Erythroblast (primary cell): ENCODE results near the gene CACNA2D2.

Experiments
- DNase-seq, 2 experiments: peaks; one replicate each; lab custom pipeline; 2025; lab: John Stamatoyannopoulos, UW
- GATA1 ChIP-seq: IDR thresholded peaks from 2 replicates; pipeline ENCODE4 v1.6.1; 2011; ENCODE audit warnings: low read depth, mild to moderate bottlenecking, control low read depth, low read length, moderate library complexity
- POLR2A ChIP-seq: IDR thresholded peaks from 2 replicates; pipeline ENCODE4 v1.6.1; 2011; ENCODE audit warnings: mild to moderate bottlenecking, low read length

CACNA2D2 gene

DNA sequence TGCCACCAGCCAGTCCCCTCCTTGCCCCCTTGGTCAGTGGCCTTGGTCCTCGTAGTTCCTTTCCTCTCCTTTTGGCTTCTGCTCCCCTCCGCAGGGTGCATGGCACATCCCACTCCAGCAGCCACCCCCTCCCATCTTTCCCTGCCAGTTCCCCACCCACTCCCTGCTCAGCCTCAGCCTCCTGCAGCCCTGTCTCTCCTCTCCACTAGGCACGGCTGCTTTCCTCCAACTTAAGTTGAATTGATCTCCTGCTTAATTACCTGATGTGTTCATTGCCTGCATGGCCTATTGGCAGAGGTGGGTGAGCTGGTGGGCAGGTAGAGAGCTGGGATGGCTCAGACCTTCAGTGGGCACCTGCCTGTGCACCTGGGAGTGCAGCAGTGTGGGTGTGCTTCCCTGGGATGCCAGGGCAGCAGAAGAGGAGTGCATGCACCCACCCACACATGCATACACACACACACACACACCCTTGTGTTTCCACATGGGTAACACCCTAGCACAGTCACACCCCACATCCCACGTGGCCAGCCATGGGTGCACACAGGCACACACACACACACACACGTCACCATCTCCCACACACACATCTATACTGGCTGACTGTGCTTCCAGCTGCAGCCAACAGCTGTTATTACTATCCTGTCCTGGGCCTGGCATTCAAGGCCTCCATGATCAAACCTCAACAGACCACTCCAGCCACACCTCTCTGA, 33.2 kb upstream of the CACNA2D2 start:
- DNase-seq: peak; percentile 22 to 29
- TF ChIP-seq POLR2A (no peak), GATA1 (no peak)

DNA sequence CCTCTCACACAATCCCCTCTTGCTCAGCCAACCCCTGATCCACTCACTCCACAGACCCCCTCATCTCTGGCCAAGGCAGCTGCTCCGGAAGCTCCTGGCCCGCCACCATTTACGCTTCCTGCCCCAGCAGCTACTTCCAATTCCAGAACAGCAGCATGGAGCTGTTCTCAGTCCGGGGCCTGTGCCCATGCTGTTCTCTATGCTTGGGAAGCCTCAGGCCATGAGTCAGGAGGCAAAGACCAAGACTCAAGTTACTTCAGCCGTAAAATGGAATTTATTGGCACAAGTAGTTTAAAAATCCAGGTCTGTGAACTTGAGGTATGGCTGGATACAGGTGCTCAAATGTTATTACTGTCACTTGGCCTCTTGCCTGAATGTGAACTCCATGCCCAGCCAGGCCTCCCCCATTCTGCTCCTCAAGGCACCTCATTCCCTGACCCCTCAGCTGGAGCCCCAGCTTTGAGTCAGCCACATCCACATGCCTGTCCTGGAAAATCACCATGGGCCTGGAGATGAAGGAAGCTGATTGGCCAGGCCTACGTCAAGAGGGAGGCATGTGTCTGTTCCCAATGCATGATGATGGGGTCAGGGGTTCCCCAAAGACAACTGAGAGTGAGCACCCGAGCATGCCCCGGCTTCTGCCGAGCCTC, 31.4 kb upstream of the CACNA2D2 start:
- TF ChIP-seq POLR2A (no peak), GATA1 (no peak)

DNA sequence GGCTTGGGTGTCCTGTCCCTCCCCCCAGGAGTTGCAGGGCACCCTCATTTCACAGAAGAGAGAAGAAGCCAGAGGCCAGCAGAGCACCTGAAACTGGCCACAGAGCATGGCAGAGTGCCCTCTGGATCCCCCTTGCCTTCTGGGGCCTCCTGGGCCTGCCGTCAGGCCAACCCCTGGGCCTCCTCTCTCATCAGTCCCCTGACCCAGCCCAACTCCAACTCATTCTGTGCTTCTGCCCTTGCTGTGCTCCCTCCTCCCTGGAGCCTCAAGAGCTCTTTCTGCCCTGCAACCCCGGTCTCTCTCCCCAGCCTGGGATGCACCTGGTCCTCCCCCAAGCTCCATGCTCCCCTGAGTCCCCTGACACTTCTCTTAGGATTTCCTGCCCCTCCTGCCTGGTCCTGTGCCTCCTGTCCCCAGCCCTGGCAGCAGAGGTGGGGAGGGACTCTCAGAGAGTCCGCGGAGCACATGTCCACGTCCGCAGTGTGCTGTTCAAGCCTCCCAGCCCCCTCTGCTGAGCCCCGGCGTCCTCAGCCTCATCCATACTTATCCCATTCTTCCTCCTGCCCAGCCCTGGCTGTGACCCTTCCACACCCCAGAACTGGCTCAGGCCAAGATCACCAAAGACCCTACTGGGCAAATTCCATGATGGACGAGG, 30.5 kb upstream of the CACNA2D2 start:
- no peak for DNase-seq
- TF ChIP-seq POLR2A: no peak
- TF ChIP-seq GATA1: no peak

More for the DNA sequence above, 31.4 kb upstream of the CACNA2D2 start:
- DNase-seq: no peak

DNA sequence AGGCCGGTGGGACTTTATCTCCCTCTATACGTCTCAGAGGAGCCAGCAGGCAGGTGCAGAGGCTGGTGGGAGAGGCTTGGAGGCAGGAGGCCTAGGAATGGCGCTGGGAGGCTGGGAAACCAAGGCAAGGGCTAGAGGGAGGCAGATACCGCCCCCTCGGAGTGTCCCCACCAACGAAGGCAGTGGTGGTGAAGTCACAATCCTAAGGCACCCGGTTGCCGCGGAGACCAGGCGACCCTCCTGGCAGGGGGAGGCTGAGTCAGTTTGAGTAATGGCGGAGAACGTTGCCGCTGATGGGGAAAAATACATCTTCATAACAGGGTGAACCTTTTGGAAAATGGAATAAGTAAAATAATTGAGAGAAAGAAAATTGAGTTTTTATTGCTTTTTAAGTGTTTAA, 29.9 kb upstream of the CACNA2D2 start:
- DNase-seq: no peak
- TF ChIP-seq GATA1: no peak
- no peak for TF ChIP-seq POLR2A

DNA sequence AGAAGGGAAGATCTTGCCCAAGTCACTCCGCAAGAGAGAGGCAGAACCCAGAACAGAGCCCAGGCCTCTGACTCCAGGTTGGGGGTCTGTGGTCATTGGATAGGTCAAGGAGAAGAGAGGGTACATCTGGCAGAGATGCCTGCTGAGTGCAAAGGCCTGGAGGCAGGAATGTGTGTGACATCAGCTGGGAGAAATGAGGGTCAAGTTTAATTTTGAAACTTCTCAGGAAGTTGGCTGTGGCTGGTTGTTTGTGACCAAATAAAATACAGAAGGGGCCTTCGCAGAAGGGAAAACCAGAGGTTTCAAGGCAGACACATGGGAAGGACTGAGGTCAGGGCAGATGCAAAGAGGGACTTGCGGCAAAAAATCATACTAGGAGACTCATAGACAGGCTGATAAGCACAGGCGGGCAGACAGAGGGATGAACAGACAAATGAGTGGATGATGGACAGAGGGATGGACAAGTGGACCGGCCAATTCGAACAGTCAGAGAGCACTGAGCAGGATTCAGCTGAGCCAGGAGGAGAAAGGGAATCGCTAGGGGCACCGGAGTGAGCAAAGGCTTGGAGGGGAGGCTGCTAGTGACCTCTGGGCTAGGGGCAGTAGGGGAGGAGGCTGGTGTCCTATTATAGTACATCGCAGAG, 28.8 kb upstream of the CACNA2D2 start:
- no peak for DNase-seq
- TF ChIP-seq GATA1 (no peak), POLR2A (no peak)

DNA sequence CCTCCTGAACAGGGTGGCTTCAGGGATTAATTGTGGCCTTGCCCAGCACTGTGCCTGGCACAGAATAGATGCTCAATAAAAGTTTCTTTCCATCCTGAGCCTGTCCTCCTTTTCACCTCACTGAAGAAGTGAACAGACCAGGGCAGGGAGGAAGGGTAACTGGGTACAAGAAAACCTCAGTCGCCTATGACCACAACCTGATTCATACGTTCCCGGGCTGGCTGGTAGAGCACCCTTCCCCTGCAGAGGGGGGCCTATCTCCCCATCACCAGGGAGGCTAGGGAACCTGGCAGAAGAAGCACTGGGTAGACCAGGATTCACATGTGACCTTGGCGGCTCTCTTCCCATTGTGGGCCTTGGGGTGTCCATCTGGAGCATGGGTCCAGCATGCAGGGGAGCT, 27.8 kb upstream of the CACNA2D2 start:
- no peak for TF ChIP-seq GATA1
- DNase-seq: no peak

DNA sequence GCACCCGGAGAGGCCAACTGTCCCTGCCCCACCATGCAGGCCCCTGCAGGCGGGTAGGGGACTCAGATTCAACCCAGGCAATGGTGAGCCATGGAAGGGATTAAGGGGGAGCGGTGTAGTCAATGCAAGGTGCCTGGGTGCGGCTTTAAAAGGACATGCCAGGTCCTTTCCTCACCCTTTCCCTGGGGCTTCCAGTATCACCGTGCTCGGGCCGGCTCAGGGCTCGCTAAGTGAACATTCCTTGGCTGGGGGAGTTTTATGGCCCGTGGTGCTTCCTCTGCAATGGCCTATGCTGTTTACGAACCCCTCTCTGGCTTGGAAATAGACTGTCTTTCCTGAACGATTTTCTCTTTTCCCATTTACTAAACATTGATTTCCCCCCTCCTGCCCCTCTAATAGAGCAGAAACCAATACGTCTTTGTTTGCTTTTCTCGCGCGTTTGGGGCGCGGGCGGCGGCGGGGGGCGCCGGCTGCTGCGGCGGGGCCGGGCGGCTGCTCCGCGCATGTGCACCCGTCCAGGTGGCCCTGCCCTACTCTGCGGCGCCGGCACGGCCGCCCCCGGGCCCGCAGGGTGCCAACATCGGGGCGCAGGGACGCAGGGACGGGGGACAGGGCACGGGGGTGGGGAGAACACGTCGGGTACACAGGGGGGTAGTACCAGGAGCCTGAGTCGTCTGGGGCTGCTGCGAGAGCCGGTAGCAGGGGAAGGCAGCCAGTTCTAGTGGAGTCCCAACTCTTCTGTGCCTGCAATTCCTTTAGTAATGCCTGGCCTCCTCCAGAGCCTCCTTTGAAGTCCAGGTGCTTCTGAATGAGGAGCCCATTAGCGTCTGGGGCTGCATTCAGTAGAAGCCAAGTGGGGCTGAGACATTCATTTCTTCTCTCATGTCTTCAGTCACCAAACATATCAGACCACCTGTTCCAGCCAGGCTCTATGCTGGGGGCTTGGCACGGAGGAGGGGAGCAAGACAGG, 26.9 kb upstream of the CACNA2D2 start:
- TF ChIP-seq POLR2A (no peak), GATA1 (no peak)
- DNase-seq: no peak

DNA sequence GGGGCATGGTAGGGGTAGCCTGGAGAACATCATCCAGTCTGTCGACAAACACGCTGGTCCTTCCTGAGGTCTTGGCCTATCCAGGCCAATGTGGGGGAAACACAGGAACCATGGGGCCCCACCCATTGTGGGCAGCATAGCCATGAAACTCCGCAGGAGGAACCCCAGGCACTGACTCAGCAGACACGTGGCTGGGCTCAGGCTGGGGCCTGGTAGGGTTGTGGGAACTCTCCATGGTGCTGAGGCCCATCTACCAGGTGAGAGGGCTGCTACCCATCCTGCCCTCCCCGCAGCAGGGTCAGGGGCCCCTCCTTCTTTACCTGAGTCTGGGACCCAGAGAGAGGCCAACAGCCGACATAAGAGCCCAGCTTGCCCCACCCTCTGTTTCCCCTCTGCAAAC, 22.6 kb upstream of the CACNA2D2 start:
- no peak for TF ChIP-seq POLR2A
- TF ChIP-seq GATA1: no peak
- DNase-seq: peak; percentile 73 to 87

DNA sequence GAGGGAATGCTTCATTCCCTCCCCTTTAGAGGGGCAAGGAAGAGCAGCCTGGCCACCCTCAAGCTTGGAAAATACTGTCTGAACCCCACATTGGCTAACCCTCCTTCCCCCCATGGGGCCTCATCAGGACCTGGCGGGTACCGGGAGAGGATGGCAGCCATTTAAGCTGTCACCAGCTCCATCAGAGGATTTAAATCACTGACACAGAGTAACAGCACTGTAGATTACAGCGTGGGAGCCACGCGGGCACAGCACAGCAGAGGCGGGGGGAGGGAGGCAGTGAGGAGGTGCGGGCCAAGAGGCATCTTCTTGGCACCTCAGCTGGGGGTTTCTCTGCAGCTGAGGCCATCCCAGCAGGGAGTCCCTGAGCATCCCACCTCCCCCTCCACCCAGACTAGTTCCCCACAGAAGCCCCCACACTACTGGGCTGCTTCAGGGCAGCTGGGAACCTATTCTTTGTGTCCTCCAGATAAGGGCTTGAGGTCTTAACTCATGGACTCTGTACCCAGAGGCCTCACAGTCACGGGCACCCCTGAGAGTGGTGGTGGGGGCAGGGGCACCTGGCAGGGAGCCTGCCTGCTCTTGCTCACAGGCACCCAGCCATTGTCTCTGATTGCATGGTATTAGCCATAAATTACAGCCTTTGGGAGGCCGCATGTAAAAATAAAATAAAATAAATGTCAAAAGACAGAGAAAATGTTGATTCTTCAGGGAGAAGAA, 21.9 kb upstream of the CACNA2D2 start:
- TF ChIP-seq GATA1 (no peak), POLR2A (no peak)
- no peak for DNase-seq

DNA sequence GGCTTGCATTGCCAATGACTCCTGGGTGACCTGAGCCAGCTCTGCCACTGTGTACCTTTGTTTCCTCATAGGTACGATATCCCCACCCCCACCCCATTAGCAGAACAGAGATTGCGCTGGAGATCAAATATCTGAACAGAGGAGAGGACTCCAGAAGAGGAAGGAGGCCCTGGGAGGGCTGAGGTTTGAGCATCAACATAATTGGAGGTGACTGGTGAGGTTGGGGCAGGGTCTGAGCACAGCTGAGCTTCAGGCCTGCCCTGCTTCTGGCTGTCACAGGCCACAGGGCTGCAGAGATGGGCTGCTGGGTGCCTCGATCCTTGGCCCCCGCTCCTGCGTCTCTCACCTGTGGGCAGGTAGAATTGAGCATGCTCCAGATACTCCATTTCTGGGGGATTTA, 21.3 kb upstream of the CACNA2D2 start:
- DNase-seq: no peak
- TF ChIP-seq POLR2A: no peak
- no peak for TF ChIP-seq GATA1

DNA sequence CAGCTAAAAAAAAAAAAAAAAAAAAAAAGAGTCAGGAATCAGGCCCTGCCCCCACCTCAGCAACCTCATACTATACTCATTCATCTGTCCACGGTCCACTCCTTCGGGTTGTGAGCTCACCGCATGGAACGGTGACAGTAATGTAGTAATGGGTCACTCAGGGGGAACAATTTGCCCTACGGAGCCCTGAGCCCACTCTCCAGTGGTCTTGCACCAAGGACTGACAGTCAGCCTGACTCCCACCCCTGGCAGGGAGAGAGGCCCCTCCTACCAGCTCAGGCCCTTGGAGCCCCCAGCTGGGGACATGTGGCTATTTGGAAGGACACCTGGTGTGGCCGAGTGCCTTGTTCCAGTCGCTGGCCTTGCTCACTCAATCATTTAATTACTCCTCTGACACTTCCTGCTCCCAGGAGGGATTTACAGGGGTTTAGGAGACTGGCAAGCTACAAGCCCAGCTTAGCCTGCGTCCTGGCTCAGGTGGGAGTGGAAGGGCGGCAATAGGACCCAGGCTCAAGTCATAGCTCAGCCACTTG, 19.9 kb upstream of the CACNA2D2 start:
- no peak for TF ChIP-seq POLR2A
- no peak for TF ChIP-seq GATA1
- no peak for DNase-seq

DNA sequence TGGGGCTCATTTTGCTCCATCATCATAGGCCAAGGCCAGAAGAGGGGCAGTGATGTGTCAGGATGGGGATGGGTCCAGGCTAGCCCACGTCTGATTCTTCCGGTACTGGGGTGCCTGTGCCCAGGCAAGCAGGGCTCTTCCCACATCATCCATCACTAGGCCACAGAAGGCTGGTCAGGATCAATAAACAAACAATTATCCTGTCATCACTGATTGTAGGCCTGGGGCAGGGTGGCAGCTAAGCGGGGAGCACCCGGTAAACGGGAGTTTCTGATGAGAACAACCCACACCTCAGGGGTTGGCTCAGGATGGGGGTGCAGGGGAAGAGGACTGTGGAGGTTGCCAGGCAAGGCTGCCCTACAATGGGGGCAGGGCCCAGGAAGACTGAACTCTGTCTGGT, 18.1 kb upstream of the CACNA2D2 start:
- DNase-seq: no peak
- TF ChIP-seq POLR2A (no peak), GATA1 (no peak)
